GM19324 (cell line): Measurements from ENCODE around the gene STXBP5L.
"Not testable (repeated sequence)": the region's sequence is repeated elsewhere in the genome, so short reads cannot be mapped to it uniquely, and the experiment has no call there.

Experiments used
- ATAC-seq: cut with Tn5 transposase; IDR thresholded peaks from one replicate; pipeline ENCODE4 v1.9.1; 2021; ENCODE audit warnings: mild to moderate bottlenecking, moderate library complexity; ENCODE audit not compliant: unreplicated experiment, low FRiP score

Gene STXBP5L

DNA sequence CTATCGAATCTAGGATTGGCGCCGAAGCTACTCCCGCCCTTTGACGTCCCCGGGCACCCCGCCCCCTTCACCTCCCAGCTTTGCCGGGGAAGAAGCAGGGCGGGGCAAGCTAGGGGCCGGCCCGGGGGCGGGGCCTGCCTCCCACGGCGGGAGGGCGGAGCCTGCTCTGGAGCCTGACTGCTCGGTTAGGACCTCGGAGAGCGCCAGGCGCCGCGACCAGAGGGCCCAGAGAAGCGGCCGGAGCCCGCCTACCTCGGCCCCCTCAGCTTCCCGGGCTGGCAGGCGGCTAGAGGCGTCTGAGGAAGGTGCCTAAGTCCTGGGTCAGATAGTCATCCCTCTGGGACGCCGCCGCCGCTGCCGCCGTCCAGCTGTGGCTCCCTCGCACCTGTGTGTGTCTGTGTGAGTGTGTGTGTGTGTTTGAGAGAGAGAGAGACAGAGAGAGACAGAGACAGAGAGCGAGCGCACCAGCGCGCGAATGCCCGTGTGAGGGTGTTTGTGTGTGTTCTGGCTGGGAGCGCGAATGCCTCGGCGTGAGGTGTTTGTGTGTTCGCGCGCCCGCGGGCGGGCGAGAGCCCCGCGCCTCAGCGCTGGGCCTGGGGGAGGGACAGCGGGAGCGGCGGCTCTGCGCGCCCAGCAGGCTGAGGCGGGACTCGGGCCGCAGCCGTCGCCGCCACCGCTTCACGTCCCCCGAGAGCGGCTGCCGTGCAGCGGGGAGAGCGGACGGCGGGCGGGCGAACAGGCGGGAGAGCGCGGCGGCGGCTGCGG is at the start of gene STXBP5L:
TSS of gene STXBP5L (plus strand) at position 176 of the 765 bp plus-strand sequence. CDS start 1,374 bp downstream, outside the sequence.
- peak; percentile 92 for ATAC-seq

DNA sequence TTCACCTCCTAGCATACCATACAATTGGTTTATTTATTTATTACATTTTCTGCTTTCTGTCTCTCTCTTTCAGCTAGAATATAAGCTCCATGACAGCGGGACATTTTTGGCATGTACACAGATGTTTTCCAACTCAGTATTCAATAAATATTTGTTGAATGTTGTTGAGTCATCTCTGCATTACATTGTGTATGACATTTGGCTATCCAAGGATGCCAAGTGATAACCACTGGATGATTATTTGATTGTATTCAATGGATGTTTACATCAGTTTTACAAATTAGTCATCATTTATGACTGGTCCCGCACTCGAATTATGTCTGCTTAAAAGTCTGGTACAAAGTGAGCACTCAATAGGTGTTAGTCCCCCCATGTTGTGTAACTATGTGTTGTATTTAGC is 49.5 kb upstream of the STXBP5L start:
- no peak for ATAC-seq

DNA sequence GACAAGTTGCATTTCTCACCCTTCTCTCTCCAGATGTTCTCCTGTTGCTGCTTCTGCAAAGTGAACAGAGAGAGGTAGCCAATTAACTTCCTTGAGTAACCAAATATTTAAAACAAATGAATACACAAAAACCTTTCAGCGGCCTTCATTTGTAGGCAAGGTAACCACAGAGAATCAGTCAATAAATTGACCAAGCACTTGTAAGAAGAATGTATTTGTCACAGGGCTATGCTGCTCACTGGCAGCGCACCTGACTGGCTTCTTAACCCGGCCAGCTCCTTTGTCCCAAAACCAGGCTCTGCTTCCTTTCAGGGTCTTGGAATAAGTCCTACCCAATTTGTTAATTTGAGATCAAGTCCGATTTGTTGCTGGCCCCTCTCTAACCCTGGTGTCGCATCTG is 43.5 kb upstream of the STXBP5L start:
- ATAC-seq = no peak

DNA sequence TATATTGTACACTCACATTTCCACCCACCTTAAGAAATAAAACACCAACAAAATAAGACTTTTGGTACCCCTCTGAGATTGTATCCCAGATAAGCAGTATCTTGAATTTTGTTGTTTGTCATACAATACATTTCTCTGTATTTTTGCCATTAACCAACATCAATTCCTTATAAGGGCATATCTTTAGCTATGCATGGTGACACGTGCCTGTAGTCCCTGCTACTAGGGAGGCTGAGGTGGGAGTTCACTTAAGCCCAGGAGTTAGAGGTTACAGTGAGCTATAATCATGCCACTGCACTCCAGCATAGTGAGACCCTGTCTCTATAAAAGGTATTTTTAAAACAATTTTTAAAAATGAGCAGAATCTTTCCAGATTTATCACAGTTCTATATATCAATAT is 32.5 kb upstream of the STXBP5L start:
- ATAC-seq = no peak

DNA sequence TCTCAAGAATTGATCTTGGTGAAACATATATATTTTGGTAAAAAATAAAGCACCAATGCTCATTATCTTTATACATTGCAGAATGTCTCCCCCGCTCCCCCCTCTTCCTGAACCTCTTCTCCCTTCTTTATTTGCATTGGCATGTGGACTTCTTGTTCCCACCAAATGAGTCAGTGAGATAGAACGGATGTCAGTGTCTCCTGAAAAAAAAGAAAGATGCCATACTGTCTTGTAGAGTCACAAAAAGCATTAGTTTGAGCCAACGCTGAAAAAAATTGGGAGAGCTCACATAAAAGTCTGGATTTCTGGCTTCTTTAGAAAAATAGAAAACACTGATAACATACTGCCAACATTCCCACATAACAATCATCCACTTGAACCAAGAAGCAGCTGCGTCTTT is 32.0 kb upstream of the STXBP5L start:
- no peak for ATAC-seq

DNA sequence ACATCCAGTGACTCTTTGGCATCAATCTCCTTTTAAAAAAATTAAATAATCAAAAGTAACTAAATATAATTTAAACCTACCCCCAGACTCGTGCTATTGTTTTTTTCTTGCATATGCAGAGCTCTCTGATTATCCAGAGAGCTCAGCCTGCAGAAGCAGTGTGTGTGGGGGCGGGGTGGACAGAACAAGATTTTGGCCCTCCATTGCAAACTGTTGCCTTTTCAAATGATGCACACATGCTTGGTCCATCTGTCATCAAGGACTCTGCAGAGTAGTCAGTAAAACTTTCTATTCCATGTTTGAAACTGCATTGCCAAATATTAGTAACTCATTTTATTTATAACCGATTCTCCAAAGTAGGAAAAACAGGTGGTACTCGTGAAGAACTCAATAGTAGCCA is 28.6 kb upstream of the STXBP5L start:
- ATAC-seq = no peak

DNA sequence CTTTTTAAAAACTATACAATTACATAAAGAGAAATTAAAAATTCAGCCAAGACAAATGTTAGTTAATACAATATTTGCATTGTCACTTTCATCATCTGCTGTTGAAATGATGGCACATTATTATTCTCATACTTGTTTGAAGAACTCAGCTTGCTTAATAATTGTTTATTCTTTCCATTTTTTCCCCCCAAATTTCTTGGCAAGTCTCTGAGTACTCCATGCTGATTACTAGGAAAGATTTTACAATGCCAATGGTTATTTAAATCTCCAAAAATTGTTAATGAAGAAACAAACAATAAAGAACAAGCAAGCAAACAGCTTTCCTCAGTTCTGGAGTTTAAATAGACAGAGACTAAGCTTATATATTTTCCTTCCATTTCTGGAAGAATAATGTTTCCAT is 15.1 kb upstream of the STXBP5L start:
- ATAC-seq = no peak

DNA sequence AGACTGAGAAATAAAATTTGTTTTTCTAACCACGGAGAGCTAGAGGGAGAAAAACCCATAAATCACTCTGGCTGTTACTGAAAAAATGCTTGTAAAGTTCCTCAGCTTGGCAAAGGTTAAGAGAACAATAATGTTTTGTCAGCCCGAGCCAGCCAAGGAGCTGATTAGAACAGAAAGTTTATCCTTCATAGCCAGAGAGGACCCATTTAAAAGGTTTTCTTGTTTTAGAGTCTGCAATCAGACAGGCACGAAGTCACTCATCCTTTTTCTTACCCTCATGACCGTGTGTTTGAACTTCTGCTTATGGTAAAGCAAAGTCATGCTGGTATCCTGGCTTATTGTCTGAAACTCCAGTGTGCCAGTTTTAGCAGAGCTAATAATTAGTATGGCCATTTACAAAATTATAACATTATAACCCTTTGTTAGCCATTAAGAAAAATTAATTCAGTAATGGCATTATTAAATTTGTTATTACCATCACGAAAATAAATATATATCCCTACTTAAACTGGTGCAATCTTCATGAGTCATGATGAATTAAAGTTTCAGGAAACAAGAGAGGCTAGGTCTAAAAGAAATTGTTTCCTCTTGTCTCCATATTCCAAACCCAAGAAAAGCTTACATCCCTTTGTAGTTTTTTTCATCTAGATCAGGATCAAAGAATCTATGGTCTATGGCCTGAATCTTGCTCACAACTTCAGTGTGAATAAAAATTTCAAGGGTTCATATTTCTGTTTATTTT is 13.5 kb upstream of the STXBP5L start:
- ATAC-seq = no peak

DNA sequence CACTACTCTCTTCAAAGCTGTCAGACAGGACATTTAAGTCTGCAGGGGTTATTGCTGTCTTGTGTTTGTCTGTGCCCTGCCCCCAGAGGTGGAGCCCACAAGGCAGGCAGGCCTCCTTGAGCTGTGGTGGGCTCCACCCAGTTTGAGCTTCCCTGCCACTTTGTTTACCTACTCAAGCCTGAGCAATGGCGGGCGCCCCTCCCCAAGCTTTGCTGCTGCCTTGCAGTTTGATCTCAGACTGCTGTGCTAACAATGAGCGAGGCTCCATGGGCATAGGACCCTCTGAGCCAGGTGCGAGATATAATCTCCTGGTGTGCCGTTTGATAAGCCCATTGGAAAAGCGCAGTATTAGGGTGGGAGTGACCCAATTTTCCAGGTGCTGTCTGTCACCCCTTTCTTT is 6.3 kb upstream of the STXBP5L start:
- ATAC-seq = not testable (repeated sequence)

DNA sequence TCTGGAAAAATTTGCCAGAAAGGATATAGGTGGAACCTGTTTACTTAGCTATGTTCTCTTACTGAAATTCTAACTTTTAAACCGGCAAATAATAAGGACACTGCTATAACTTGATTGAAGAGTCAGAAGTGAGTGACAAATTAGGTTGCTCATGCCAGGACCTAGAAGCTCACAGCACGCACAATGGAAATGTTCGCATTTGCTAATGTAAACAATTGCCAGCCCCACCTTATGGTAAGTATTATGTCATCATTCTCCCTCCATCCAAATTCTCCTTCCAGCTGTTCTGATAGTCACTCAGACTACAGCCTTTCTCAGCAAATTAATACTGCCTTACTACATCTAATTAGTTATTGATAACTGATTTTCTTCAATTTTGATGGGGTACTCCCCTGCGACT is 4.8 kb upstream of the STXBP5L start:
- no peak for ATAC-seq

DNA sequence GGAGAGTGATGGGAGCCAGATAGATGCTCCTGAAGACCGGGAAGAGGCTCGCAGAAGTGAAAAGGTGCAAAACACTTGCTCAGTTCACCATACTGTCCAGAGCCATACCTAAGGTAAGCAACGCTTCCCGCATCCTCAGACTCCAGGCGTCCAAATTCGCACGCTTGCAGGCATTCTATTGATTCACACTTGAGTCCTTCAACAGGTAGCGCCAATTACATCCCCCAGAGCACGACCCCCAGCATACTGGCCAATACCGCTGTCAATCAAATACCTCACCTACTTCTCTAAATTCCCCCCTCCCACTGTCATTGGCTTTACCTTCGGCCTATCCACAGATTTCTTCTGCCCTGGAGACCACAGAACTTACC is 361 bp upstream of the STXBP5L start:
- ATAC-seq = no peak

DNA sequence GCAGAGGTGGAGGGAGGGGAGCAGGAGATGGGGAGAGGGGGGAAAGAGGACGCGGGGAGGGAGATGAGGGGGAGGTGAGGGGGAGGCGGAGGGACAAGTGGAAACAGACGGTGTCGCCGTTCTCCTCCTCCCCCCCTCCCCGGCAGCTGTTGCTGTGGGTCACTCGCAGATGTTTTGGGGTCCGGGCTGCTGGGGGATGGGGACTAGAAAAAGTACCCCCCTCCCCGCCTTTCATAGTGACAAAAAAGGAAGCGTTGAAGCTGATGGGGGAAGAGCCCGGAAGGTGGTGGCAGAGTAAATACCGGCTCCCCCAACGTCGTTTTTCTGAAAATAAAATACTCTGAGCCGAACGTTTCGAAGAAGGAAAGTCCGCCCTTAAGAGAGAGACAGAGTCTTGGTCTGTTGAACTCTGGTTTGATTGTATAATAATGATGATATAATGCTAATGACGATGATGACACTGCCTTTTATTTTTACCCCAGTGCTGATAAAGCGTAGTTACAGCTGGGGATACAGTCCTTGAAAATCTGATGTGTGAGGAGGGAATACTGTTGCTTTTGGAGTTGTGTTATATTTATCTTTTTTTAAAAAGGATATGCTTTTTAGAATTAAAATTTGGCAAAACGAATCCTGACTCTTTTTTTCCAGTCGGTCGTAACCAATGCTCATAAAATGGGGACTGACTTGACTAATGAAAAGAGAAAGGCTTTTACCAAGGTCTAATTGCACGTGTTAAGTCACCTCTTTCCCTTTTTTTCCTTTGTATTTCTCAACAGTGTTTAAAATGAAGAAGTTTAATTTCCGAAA is 993 bp downstream of the STXBP5L start:
- no peak for ATAC-seq

DNA sequence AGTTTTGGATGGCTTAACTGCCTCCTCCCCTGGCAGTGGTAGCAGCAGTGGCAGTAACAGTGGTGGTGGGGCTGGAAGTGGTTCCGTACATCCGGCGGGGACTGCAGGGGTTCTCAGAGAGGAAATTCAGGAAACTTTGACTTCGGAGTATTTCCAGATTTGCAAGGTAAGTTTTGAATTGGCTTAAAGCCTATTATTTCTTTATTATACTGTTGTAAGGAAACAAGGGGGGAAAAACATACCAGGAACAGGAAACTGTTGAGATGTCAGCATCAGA is 1.5 kb downstream of the STXBP5L start:
- no peak for ATAC-seq

DNA sequence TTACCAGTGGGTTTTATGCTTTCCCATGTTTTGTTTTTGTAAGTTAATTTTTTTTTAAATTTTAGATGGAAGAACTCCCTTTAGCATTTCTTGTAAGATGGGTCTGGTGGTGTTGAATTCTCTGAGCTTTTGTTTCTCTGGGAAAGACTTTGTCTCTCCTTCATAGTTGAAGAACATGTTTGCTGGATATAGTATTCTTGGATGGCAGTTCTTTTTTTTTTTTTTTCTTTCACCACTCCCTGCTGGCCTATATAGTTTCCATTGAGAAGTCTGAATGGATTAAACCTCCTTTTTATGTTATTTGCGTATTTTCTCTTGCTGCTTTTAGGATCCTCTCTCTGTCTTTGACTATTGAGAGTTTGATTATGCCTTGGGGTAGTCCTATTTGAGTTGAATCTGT is 18.1 kb downstream of the STXBP5L start:
- ATAC-seq = no peak

DNA sequence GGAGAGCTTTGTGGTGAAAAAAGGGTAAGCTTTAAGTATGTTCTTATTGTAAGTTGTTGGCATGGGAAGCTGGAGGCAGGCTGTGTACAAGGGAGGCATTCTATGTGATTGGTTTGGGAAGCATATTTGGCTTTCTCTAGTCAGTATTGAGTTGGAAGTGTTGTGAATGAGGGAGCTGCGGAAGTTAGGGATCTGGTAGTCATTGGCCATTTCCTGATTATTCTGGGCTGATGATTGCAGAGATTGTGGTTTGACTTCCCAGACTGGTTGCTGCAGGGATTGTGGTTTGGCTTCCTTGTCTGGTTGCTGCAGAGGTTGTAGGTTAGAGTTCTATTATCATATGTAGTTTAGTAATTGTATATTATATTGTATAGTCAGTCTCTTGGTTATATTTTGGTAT is 21.0 kb downstream of the STXBP5L start:
- no peak for ATAC-seq

DNA sequence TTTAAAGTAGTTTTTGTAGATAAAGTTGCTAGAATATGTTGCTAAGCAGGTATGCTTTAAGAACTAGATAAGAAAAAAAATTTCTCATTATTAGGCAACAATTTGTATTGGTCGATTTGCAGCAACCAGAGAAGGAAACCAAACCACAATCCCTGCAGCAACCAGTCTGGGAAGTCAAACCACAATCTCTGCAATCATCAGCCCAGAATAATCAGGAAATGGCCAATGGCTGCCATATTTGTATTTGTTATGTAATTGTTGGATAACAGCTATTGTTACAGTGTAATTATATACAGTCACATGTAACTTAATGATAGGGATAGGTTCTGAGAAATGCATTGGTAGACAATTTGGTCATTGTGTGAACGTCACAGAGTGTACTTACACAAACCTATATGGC is 23.6 kb downstream of the STXBP5L start:
- ATAC-seq = no peak

DNA sequence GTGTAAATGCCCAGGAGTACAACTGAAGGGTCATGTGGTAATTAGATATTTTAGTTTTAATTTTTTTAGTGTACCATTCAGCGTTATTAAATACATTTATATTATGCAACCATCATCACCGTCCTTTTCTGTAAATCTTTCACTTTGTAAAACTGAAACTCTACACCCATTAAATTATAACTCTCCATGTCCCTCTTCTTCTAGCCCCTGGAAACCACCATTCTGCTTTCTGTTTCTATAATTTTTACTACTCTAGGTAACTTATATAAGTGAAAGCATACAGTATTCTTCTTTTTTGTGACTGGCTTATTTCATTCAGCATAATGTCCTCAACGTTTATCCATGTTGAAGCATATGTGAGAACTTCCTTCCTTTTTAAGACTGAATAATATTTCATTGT is 48.1 kb downstream of the STXBP5L start:
- ATAC-seq = no peak

DNA sequence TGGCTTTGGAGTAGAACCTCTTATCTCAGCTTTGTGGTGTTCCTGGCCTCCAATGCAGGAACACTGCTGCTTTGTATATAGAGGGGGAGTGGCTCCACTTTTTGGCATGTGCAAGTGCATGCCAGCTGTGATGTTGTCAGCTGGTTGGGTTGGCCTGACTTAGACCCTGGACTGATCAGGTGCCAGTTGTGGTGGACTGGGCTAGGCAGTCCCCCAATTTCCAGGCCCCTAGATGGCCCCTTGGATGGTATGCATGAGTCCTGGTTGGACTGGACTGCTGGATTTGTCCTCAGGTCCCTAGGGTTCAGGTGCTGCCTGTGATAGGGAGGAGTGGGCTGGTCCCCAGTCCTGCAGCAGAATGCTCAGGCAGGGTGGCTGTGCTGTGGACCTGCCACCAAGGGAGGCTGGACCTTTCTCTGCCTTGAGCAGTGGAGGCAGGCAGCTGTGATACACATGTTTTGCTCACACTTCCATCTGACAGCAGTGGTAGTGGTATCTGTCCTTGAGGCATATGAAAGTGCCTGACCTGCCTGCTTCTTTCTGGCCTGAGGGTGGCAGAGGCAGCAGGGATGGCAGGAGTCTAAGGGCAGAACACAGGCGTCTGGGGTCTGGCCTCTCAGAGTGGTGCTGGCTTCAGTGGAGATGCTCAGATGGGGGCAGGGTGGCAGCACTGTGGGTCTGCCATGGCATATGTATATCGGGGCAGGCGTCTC is 74.8 kb downstream of the STXBP5L start:
- no peak for ATAC-seq

DNA sequence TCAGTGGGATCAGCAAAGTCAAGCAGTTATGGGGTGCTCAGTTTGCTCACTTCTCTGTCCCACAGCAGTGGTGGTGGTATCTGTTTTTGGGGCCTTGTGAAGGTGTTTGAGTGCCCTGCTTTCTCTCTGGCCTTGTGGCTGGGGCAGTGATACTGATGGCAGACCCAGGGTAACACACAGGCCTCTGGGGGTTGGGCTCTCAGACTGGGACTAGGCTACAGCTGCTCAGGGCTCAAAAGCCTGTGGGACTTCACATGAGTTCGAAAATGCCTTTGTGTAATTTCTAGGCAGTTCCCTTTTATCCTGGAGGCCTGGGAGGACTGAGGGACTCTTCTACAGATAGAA is 75.3 kb downstream of the STXBP5L start:
- ATAC-seq = no peak

DNA sequence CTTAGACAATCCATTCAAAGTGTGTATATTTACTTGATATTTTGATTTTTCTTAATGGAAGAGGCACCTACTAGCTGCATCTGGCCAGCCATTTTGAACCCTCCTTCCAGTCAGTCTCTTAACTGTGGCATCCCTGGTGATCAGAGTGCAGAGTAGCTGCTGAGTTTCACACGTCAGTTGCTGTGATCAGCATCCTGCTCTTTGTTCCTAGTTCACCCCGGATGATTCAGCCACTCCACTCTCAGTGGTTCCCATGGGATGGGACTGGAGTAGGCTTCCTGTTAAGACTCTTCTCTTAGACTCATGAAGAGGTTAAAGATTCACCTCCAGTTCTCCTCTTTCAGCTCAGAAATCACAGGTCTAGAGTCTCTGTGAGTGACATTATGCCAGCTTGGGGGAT is 75.8 kb downstream of the STXBP5L start:
- no peak for ATAC-seq

DNA sequence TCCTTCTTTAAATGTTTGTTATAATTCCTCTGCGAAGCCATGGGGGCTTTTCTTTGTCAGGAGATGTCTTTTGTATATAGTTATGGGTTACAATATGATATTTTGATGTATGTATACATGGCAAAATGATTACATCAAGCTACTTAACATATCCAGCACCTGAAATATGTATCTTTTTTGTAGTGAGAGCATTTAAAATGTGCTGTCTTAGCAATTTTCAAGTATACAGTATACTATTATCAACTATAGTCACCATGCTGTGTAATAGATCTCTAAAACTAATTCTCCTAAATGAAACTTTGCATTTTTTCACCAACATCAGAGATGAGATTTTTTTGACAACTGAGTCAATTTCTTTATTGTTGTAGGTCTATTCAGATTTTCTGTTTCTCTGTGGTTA is 77.2 kb downstream of the STXBP5L start:
- ATAC-seq = no peak
